HG03460 (cell line): ENCODE results near the gene PARP14.
A peak's percentile ranks its signal among the peaks of the same experiment; 100 is the strongest.
"Not testable (repeated sequence)": the region's sequence is repeated elsewhere in the genome, so short reads cannot be mapped to it uniquely, and the experiment has no call there.

ENCODE experiments used
- ATAC-seq: cut with Tn5 transposase; IDR thresholded peaks from one replicate; pipeline ENCODE4 v1.9.1; 2021; ENCODE audit not compliant: unreplicated experiment

PARP14 gene, protein sequence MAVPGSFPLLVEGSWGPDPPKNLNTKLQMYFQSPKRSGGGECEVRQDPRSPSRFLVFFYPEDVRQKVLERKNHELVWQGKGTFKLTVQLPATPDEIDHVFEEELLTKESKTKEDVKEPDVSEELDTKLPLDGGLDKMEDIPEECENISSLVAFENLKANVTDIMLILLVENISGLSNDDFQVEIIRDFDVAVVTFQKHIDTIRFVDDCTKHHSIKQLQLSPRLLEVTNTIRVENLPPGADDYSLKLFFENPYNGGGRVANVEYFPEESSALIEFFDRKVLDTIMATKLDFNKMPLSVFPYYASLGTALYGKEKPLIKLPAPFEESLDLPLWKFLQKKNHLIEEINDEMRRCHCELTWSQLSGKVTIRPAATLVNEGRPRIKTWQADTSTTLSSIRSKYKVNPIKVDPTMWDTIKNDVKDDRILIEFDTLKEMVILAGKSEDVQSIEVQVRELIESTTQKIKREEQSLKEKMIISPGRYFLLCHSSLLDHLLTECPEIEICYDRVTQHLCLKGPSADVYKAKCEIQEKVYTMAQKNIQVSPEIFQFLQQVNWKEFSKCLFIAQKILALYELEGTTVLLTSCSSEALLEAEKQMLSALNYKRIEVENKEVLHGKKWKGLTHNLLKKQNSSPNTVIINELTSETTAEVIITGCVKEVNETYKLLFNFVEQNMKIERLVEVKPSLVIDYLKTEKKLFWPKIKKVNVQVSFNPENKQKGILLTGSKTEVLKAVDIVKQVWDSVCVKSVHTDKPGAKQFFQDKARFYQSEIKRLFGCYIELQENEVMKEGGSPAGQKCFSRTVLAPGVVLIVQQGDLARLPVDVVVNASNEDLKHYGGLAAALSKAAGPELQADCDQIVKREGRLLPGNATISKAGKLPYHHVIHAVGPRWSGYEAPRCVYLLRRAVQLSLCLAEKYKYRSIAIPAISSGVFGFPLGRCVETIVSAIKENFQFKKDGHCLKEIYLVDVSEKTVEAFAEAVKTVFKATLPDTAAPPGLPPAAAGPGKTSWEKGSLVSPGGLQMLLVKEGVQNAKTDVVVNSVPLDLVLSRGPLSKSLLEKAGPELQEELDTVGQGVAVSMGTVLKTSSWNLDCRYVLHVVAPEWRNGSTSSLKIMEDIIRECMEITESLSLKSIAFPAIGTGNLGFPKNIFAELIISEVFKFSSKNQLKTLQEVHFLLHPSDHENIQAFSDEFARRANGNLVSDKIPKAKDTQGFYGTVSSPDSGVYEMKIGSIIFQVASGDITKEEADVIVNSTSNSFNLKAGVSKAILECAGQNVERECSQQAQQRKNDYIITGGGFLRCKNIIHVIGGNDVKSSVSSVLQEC (N-terminal part only)

DNA sequence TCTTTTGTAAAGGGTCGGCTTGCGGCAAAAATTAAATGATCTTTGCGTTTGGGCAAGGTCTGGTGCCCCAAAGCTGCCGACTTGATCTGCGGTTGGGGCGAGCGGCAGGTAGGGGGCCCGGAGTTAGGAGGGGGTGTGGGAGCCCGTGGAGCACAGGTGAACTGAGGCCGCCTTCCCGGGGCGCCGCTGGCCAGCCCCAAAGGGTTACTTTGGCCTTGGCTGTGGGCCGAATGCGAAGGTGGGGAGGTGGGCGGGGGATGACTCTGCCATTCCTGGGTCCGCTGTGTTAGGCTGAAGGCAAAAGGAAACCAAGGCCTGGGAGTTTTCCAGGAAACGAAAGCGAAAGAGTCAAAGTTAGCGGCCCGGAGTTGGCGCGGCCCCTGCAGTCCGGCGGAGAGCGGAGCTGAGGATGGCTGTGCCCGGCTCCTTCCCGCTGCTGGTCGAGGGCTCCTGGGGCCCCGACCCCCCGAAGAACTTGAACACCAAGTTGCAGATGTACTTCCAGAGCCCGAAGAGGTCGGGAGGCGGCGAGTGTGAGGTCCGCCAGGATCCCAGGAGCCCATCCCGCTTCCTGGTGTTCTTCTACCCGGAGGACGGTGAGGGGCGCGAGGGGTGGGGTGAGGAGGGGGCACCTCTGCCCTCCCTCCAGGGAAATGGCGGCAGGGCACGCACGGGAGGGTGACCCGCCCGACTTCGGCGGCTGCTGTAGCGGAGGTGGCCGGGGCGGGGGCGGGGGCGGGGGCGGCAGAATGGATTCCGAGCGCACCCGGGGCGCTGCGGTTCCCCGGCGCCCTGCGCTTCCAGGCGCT is at the start of gene PARP14:
Gene PARP14 (plus strand): TSS at position 365 of the 809 bp plus-strand sequence. CDS start 45 bp downstream, at position 410.
- peak; percentile 41 for ATAC-seq

DNA sequence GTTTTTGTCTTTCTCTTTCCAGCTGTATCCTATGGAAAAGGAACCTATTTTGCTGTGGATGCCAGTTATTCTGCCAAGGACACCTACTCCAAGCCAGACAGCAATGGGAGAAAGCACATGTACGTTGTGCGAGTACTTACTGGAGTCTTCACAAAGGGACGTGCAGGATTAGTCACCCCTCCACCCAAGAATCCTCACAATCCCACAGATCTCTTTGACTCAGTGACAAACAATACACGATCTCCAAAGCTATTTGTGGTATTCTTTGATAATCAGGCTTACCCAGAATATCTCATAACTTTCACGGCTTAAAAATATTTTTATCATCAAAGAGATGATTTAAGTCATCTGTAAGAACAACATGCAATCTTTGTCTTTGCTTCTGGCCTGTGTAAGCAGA is 44.9 kb upstream of the PARP14 start:
- ATAC-seq, result no peak

DNA sequence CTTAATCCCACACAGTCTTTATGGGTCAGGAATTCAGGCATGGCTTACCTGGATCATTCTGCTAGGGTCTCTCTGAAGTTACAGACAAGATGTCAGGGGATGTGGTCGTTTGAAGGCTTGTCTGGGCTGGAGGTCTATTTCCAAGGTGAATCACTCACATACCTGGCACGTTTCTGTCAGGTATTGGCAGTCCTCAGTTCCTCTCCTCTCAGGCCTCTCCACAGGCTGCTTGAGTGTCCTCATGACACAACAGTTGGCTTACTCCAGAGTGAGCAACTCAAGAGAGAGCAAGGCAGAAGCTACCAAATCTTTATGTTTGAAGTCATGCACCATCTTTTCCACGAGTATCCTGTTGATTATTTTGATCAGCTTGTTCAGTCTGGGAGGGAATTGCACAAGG is 43.9 kb upstream of the PARP14 start:
- ATAC-seq, result no peak

GRCh38 chr3:122640437-122640999 is 40.1 kb upstream of the PARP14 start:
- ATAC-seq, result no peak

- peak; percentile 69 for ATAC-seq
Observed at GRCh38 chr3:122642935-122643334, 37.7 kb upstream of the PARP14 start.

- ATAC-seq, result no peak
Observed at GRCh38 chr3:122646146-122646988, 34.3 kb upstream of the PARP14 start.

GRCh38 chr3:122651233-122651907 is 29.3 kb upstream of the PARP14 start:
- not testable (repeated sequence) for ATAC-seq

- ATAC-seq, result not testable (repeated sequence)
Observed at GRCh38 chr3:122651962-122652361, 28.7 kb upstream of the PARP14 start.

DNA sequence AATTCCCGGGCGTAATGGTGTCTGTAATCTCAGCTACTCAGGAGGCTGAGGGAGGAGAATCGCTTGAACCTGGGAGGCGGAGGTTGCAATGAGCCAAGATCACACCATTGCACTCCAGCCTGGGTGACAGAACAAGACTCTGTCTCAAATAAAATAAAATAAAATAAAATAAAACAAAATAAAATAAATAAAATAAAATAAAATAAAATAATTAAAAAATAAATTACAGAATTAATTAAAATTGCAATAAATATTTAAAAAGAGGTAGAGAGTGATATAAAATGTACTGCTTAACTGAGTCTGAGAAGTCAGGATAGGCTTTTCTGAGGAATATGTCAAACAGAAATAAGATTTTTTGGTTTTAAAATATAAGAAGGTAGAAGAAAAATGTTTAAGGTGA is 22.3 kb upstream of the PARP14 start:
- not testable (repeated sequence) for ATAC-seq

- no peak for ATAC-seq
Observed at GRCh38 chr3:122660297-122660974, 20.2 kb upstream of the PARP14 start.

- ATAC-seq, result no peak
Observed at GRCh38 chr3:122661633-122662032, 19.0 kb upstream of the PARP14 start.

DNA sequence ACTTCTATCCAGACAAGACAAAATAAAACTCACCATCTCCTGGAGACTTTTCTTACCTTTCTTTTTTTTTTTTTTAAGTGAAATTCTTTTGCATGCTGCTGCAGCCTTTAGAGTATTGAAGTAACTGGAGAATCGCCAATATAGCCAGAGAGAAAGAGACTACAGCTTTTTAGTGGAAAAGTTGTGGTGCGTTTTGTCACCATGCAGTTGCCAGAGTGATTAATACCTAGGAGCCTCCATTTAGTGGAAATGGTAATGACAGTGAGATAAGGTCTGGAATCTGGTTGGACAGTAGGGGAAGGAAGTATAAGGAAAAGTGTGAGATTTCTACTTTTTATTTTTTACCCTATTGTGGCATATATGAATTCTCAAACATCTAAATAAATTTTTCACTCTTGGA is 18.1 kb upstream of the PARP14 start:
- ATAC-seq, result no peak

GRCh38 chr3:122665226-122665786 is 15.3 kb upstream of the PARP14 start:
- ATAC-seq, result no peak

DNA sequence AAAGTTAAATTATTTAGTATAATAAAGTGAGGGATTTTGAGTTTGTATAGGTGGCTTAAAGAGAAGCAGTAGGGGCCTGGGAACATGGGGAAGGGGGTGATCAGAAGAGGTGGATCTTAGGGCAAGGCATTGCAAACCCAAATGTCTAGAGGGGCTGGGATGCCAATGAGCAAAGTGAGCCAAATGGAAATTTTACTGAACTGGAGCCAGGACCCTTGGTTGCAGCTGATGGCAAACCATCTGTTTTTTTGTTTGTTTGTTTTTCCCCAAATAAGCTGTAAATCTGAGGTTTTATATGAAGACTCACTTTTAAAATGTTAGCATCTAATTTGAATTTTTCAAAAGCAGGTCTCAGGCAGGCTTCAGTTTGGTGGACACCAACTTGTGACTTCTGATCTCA is 14.8 kb upstream of the PARP14 start:
- no peak for ATAC-seq

DNA sequence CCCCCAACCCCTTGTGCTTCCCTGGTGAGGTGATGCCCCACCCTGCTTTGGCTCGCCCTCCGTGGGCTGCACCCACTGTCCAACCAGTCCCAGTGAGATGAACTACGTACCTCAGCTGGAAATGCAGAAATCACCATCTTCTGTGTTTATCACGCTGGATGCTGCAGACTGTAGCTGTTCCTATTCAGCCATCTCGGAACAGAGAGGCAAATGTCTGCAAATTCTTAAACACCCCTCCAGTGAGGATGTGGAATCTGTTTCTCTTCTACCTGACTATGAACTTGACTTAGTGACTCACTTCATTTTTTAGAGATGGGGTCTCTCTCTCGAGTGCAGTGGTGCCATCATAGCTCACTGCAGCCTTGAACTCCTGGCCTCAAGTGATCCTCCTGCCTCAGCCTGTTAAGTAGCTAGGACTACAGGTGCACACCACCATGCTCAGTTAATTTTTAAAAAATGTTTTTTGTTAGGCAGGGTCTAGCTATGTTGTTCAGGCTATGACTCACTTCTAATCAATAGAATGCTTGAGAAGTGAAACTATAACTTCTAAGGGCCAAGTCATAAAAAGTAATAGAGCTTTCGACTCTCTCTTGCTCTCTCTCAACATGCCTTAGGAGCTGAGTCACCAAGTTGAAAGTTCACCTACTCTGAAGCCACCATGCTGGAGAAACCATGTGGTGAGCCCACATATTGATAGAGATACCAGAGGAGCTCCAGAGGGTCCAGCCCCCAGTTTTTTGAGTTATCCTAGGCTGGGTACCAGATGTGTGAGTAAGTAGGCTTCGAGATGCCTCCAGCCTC is 11.5 kb upstream of the PARP14 start:
- ATAC-seq, result peak; percentile 82

DNA sequence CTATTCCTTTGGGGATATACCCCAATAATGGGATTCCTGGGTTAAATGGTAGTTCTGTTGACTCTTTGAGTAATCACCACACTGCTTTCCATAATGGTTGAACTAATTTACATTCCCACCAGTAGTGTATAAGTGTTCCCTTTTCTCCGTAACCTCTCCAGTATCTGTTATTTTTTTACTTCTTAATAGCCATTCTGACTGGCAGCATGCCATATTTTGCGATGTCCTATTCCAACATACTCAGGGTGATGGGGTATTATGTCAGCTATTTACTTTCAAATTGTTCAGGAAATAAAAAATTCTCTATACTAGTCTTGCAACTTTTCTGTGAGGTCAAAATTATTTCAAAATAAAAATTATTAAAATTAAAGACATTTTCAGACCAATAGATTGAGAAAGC is 9.1 kb upstream of the PARP14 start:
- ATAC-seq, result no peak

DNA sequence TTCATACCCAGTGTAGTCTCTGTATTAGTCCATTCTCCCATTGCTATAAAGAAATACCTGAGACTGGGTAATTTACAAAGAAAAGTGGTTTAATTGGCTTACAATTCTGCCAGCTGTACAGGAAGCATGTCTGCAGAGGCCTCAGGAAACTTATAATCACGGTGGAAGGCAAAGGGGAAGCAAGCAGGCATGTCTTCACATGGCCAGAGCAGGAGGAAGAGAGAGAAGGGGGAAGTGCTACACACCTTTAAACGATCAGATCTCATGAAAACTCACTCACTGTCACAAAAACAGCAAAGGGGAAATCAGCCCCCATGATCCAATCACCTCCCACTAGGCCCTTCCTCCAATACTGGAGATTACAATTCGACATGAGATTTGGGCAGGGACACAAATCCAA is 6.3 kb upstream of the PARP14 start:
- ATAC-seq, result no peak
